Measurements from ENCODE around the gene RPUSD4. TPM values are rescaled to one million over a fixed set of nuclear protein-coding genes. Genes with fewer than 3 reads are reported as not detected.

RPUSD4 gene
- total and polyA plus RNA-seq, 8 donors, result 14.5 to 31.4 (median 18.3) TPM

DNA sequence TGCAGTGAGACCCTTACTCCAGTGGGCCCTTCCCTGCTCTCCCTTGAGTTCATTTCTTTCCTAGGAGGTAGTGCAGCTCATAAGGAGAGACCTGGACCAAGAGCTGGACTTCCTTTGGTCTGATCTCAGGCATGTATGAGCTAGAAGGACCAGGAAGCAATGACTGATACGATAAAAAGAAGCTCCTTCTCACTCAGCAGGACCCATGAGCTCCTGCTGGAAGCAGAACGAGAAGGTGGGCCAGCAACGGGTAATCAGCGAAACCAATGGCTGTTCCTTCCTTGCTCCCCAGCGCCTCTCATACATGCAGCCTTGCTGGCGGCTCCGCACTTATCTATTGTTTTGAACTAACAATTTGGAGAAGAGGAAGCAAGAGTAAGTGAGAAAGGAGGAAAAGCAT, 56.8 kb downstream of the RPUSD4 start:
- intact Hi-C loops (cut with DNase I), result no loop called here
- H3K4me1 ChIP-seq, result no peaks in the 10 kb centered on the region
- no peaks in the 10 kb centered on the region for H3K36me3 ChIP-seq
- H3K27me3 ChIP-seq, result no peaks in the 10 kb centered on the region
- TF ChIP-seq, protein P1, sequence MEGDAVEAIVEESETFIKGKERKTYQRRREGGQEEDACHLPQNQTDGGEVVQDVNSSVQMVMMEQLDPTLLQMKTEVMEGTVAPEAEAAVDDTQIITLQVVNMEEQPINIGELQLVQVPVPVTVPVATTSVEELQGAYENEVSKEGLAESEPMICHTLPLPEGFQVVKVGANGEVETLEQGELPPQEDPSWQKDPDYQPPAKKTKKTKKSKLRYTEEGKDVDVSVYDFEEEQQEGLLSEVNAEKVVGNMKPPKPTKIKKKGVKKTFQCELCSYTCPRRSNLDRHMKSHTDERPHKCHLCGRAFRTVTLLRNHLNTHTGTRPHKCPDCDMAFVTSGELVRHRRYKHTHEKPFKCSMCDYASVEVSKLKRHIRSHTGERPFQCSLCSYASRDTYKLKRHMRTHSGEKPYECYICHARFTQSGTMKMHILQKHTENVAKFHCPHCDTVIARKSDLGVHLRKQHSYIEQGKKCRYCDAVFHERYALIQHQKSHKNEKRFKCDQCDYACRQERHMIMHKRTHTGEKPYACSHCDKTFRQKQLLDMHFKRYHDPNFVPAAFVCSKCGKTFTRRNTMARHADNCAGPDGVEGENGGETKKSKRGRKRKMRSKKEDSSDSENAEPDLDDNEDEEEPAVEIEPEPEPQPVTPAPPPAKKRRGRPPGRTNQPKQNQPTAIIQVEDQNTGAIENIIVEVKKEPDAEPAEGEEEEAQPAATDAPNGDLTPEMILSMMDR (IDR thresholded peaks at IDR 0.05), result no peak
- no peak for FAIRE-seq
- no peak overlapping the region for H3K4me3 ChIP-seq
- WGBS, 2 donors, result 85 to 86% methylated on average over 7 of the region's 7 CpGs
- no peak for ATAC-seq
- no peak overlapping the region for H3K27ac ChIP-seq
- no peaks in the 10 kb centered on the region for H3K9me3 ChIP-seq
- DNase-seq, result no peak

DNA sequence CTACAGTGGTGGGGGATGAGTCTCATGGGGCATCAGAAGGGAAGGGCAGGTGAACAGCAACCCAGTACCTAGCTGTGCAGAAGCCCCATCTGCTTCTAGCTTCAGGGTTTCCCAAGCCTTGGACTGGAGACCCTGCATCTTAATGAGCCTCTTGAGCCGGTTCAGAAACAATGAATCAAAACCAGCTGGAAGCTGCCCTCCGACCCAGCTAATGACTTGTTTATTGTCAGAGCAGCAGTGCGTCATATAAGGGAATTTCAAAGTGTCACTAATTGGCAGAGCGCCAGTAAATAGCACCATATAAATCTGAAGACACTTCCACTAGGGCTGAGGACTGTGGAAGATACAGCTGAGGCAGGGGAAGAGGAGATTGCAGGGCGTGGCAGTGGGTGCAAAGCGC, 57.5 kb downstream of the RPUSD4 start:
- ATAC-seq (no peak), FAIRE-seq (no peak), DNase-seq (no peak)
- Histone ChIP-seq H3K9me3 (no peaks in the 10 kb centered on the region), H3K4me1 (no peaks in the 10 kb centered on the region), H3K4me3 (no peak overlapping the region), H3K27ac (no peak overlapping the region), H3K36me3 (no peaks in the 10 kb centered on the region), H3K27me3 (no peaks in the 10 kb centered on the region)
- intact Hi-C loops (cut with DNase I), result no loop called here
- TF ChIP-seq, protein P1 (IDR thresholded peaks at IDR 0.05), result no peak
- 61 to 68% methylated on average over 6 of the region's 6 CpGs for WGBS, 2 donors

DNA sequence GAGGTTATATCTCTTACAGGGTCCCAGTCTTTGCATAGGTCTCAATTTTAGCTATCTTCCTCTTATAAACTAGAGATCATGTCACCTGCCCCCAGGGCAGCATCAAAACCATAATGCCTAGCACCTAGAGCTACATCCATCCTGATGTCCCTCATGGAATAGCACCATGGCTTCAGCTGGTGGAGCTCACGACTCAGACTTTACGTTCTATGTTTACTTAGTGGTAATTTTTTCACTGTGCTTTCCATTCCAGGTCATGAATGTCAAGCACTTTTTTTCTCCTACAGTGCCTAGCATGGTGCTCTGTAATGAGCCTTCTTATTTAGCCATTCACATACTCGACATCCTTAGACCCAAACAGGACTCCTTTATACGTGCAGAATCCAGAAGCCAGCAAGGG, 58.4 kb downstream of the RPUSD4 start:
- ATAC-seq, result no peak
- Histone ChIP-seq H3K9me3 (no peaks in the 10 kb centered on the region), H3K4me1 (no peaks in the 10 kb centered on the region), H3K27ac (no peak overlapping the region), H3K27me3 (no peaks in the 10 kb centered on the region), H3K36me3 (no peaks in the 10 kb centered on the region), H3K4me3 (no peak overlapping the region)
- intact Hi-C loops (cut with DNase I), result no loop called here
- TF ChIP-seq, protein P1 (IDR thresholded peaks at IDR 0.05), result no peak
- no peak for DNase-seq
- no peak for FAIRE-seq
- WGBS, 2 donors, result 62 to 67% methylated on average over 4 of the region's 4 CpGs

DNA sequence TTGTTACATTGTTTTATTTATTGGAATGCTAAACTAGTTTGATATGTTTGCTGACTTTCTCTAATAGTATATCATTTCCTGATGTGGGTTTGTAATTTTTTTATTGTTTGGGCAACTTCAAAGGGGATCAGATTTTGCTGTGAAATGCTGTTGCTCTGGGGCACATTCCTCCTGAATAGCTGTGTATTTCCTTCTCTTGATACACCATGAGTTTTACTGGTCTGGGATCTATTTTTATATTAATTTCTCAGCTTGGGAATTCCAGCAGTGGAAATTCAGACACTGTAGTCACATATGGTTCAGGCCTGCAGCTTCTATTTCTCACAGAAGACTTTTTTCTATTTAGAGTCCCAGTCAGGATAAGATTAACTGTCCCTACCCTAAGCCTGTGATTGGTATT, 58.9 kb downstream of the RPUSD4 start:
- ATAC-seq (no peak), DNase-seq (no peak), FAIRE-seq (no peak)
- no peak overlapping the region for H3K4me3 ChIP-seq
- no peaks in the 10 kb centered on the region for H3K36me3 ChIP-seq
- H3K27ac ChIP-seq, result no peak overlapping the region
- TF ChIP-seq, protein P1 (IDR thresholded peaks at IDR 0.05), result no peak
- no peaks in the 10 kb centered on the region for H3K9me3 ChIP-seq
- H3K27me3 ChIP-seq, result no peaks in the 10 kb centered on the region
- H3K4me1 ChIP-seq, result no peaks in the 10 kb centered on the region
- intact Hi-C loops (cut with DNase I), result no loop called here

DNA sequence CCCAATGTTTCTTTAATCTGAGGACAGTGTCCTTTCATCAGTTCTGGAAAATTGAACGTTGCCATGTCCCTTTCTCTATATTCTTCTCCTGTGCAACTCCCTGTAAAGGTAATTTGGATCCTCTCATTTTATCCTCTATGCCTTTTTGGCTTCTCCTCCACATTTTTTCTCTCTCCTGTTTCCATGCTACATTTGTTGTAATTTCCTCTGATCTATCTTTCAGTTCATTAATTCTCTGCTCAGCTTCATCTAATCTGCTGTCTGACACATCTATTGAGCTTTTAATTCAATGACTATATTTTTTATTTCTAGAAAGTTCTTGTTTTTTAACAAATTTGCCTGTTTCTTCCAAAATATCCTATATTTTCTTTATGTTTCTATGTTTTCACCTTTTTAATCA, 59.3 kb downstream of the RPUSD4 start:
- Histone ChIP-seq H3K9me3 (no peaks in the 10 kb centered on the region), H3K27ac (no peak overlapping the region), H3K4me1 (no peaks in the 10 kb centered on the region), H3K36me3 (no peaks in the 10 kb centered on the region), H3K4me3 (no peak overlapping the region), H3K27me3 (no peaks in the 10 kb centered on the region)
- intact Hi-C loops (cut with DNase I), result no loop called here
- DNase-seq (no peak), FAIRE-seq (no peak), ATAC-seq (no peak)
- 70 to 92% methylated on average over 1 of the region's 1 CpG for WGBS, 2 donors
- TF ChIP-seq, protein P1 (IDR thresholded peaks at IDR 0.05), result no peak

Other genes starting within 250 kb of the RPUSD4 start
- gene CDON, start 148.8 kb downstream of the RPUSD4 start, total RNA-seq, result 10 to 100 TPM in 1 of 6 donors, 1 to 10 TPM in 5; 2.0 to 10.7 (median 4.5) TPM
- gene CDON, start 148.8 kb downstream of the RPUSD4 start, polyA plus RNA-seq, result 1 to 10 TPM in 1 of 2 donors, under 1 TPM in 1; 0.80 to 1.3 TPM
- gene FAM118B, start 132 bp upstream of the RPUSD4 start, total RNA-seq, result 1 to 10 TPM; 2.5 to 9.0 (median 3.7) TPM
- 1 to 10 TPM; 2.5 to 4.3 TPM for gene FAM118B, start 132 bp upstream of the RPUSD4 start, polyA plus RNA-seq
- gene SRPRA, start 57.2 kb upstream of the RPUSD4 start, total RNA-seq, result 100 to 1,000 TPM; 137 to 178 (median 172) TPM
- 100 to 1,000 TPM in 1 of 2 donors, 10 to 100 TPM in 1; 76.5 to 107 TPM for gene SRPRA, start 57.2 kb upstream of the RPUSD4 start, polyA plus RNA-seq
- 10 to 100 TPM in 2 of 6 donors, 1 to 10 TPM in 4; 6.3 to 16.3 (median 7.5) TPM for gene FOXRED1, start 57.5 kb upstream of the RPUSD4 start, total RNA-seq
- gene FOXRED1, start 57.5 kb upstream of the RPUSD4 start, polyA plus RNA-seq, result 10 to 100 TPM; 27.8 to 29.4 TPM
- gene TIRAP, start 71.4 kb upstream of the RPUSD4 start, total RNA-seq, result 1 to 10 TPM; 5.3 to 8.2 (median 6.6) TPM
- 1 to 10 TPM; 6.1 to 6.4 TPM for gene TIRAP, start 71.4 kb upstream of the RPUSD4 start, polyA plus RNA-seq
- gene DCPS, start 92.4 kb upstream of the RPUSD4 start, total RNA-seq, result 10 to 100 TPM in 3 of 6 donors, 1 to 10 TPM in 3; 8.4 to 16.6 (median 9.8) TPM
- 10 to 100 TPM; 15.2 to 16.6 TPM for gene DCPS, start 92.4 kb upstream of the RPUSD4 start, polyA plus RNA-seq
- 10 to 100 TPM in 2 of 6 donors, 1 to 10 TPM in 4; 2.6 to 10.5 (median 9.4) TPM for gene ST3GAL4, start 144.0 kb upstream of the RPUSD4 start, total RNA-seq
- gene ST3GAL4, start 144.0 kb upstream of the RPUSD4 start, polyA plus RNA-seq, result 10 to 100 TPM in 1 of 2 donors, 1 to 10 TPM in 1; 5.7 to 12.9 TPM

Measured in pancreas (tissue), 10 donors.